Peyer's patch (tissue), 4 donors: ENCODE results near the gene URI1.

Experiments
- POLR2A ChIP-seq, 2 donors: fragments of 450-650 bp; IDR thresholded peaks; one replicate each; pipeline ENCODE4 v1.5.1; 2017; ENCODE audit warnings: antibody characterized with exemption in 2 of 2, mild to moderate bottlenecking in 2 of 2, moderate library complexity in 2 of 2
- TF ChIP-seq, protein P1 (sequence below), 6 experiments: fragments of 450-650 bp in 4 of 6; fragments of 200-600 bp in 2 of 6; sonication (generic) in 1 of 6; IDR thresholded peaks; one replicate each; pipeline ENCODE4 v1.5.1; 2017 to 2019; ENCODE audit warnings: antibody characterized with exemption in 6 of 6, mild to moderate bottlenecking in 3 of 6, moderate library complexity in 1 of 6

DNA sequence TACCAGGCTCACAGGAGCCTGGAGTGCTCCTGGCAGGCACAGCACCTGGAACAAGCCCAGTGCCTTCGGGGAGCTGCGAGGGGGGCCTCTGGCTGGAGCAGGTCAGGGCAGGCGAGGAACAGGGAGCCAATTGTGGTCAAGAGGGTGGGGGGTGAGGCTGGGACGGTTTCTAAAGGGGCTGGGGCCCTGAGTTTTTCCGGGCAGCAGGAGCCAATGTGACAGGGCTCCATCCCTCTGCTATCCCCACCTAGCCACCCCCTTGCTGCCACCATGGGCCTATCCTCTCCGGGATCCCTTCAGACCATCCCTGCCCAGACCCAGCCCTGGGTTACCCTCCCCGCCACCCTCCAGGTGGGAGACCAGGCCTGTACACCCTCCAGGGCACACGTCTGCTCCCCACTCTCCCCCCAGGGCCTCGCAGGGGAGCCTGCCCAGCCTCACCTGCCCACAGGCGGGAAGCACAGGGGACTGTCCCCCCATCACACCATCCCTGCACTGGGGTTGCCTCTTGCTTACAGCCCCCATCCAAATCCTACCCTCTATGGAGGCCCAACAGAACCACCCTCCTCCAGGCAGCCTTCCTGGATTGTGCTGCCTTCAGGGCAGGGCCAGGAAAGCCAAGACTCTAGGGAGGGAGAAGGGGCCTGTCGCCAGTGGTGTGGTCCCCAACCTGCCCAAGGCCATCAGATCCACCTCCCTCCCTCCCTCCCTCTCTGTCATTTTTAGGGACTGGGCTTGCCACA is 121.0 kb downstream of the URI1 start:
- TF ChIP-seq, protein P1, sequence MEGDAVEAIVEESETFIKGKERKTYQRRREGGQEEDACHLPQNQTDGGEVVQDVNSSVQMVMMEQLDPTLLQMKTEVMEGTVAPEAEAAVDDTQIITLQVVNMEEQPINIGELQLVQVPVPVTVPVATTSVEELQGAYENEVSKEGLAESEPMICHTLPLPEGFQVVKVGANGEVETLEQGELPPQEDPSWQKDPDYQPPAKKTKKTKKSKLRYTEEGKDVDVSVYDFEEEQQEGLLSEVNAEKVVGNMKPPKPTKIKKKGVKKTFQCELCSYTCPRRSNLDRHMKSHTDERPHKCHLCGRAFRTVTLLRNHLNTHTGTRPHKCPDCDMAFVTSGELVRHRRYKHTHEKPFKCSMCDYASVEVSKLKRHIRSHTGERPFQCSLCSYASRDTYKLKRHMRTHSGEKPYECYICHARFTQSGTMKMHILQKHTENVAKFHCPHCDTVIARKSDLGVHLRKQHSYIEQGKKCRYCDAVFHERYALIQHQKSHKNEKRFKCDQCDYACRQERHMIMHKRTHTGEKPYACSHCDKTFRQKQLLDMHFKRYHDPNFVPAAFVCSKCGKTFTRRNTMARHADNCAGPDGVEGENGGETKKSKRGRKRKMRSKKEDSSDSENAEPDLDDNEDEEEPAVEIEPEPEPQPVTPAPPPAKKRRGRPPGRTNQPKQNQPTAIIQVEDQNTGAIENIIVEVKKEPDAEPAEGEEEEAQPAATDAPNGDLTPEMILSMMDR (IDR thresholded peaks at IDR 0.05), result no peak
- TF ChIP-seq POLR2A (IDR thresholded peaks at IDR 0.05), result no peak
